ENCODE data around the gene NCAPH2. TPM values are rescaled to one million over a fixed set of nuclear protein-coding genes. Genes with fewer than 3 reads are reported as not detected.

The NCAPH2 gene
- total RNA-seq, 4 donors from 2014 or later, result 51.7 to 155 (median 55.4) TPM

DNA sequence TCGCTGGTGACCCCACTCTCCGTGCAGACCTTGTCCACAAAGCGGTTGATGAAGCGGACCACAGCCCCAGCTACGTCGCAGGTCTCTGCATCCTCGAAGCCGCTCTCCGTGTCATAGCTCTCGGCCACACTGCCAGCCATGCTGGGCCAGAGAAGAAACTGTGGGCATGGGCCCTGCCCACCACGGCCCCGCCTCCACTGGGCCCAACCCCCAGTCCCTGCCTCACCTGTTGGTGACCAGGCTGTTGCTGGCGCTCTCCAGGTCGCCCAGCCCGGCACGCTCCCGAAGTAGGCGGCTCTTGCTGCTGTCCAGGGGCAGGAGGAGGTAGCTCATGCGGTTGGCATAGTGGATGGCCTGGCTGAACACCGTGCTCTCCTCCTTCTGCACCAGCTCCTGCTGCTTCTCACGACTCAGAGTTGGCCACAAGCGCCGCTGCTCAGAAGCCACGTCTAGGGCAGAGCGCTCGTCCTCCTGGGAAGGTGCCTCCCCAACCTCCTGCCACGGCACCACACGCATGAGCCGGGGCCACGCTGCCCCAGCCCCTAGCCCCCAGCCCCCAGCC, 46.0 kb upstream of the NCAPH2 start:
- Histone ChIP-seq H3K27me3 (no peaks in the 10 kb centered on the region), H3K27ac (no peak overlapping the region), H3K36me3 (no peaks in the 10 kb centered on the region), H3K9me3 (no peaks in the 10 kb centered on the region), H3K4me3 (no peak overlapping the region), H3K4me1 (no peaks in the 10 kb centered on the region)
- TF ChIP-seq POLR2A (IDR thresholded peaks at IDR 0.05) (no peak), CTCF (IDR thresholded peaks at IDR 0.05) (no peak)
- no peak for DNase-seq
- intact Hi-C loops (cut with DNase I; ENCODE audit: low total_unique reads), result no loop called here

DNA sequence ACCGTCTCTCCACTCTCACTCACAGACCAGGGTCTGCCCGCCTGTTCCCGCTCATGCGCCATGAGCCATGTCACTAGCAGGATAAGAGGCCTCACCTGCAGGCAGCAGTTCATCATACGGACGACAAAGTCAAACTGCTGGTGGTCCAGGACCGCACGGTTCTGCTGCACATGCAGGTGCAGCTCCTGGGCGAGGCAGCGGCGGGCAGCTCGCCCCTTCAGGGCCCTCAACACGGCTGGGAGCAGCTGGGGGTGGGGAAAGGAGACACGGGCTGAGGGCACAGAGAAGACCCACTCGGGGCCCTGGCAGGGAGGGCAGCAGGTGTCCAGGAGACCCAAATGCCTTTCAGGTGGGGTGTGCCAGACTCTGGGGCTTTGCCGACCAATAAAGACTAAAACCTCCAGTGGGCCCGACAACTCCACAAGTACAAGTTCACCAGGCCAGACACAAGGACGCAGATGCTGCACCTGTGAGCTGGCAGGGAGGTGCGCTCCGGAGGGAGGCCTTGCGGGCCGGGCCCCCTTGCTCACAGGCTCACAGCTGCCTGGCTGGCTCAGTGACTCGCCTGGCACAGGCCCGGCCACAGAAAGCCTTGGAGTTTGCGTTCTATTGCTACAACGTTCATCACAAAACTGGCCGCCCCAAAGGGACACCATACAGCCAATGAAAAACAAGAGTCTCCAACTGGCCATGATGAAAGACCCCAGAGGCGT, 44.7 kb upstream of the NCAPH2 start:
- H3K36me3 ChIP-seq, result no peaks in the 10 kb centered on the region

DNA sequence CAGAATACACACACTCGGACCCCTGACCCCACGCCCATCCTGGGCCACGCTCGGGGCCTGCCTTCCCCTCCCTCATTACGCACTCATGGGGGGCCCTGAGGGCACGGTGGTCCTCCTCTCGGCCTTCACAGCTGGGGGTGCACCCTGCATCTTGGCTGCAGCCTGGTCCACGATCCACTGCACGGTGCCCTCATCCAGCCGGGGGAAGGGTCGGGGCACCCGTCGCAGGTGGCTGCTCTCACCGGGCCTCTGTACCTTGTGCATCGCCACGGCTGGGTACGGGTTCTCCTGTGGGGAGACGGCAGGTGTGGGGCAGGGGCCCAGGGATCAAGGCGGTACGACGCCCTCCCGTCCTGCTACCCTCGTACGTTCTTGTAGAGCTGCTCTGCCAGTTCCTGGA, 43.6 kb upstream of the NCAPH2 start:
- H3K27ac ChIP-seq, result no peak overlapping the region
- TF ChIP-seq CTCF (IDR thresholded peaks at IDR 0.05), result no peak
- TF ChIP-seq POLR2A (IDR thresholded peaks at IDR 0.05), result no peak
- H3K4me3 ChIP-seq, result no peak overlapping the region
- no peaks in the 10 kb centered on the region for H3K36me3 ChIP-seq
- no peaks in the 10 kb centered on the region for H3K27me3 ChIP-seq
- intact Hi-C loops (cut with DNase I; ENCODE audit: low total_unique reads), result no loop called here
- H3K4me1 ChIP-seq, result no peaks in the 10 kb centered on the region
- DNase-seq, result no peak
- no peaks in the 10 kb centered on the region for H3K9me3 ChIP-seq

More for the DNA sequence above, 44.7 kb upstream of the NCAPH2 start:
- no peak for DNase-seq
- intact Hi-C loops (cut with DNase I; ENCODE audit: low total_unique reads), result no loop called here
- Histone ChIP-seq H3K27ac (no peak overlapping the region), H3K9me3 (no peaks in the 10 kb centered on the region), H3K27me3 (no peaks in the 10 kb centered on the region), H3K4me1 (no peaks in the 10 kb centered on the region), H3K4me3 (no peak overlapping the region)
- TF ChIP-seq POLR2A (IDR thresholded peaks at IDR 0.05) (no peak), CTCF (IDR thresholded peaks at IDR 0.05) (no peak)

DNA sequence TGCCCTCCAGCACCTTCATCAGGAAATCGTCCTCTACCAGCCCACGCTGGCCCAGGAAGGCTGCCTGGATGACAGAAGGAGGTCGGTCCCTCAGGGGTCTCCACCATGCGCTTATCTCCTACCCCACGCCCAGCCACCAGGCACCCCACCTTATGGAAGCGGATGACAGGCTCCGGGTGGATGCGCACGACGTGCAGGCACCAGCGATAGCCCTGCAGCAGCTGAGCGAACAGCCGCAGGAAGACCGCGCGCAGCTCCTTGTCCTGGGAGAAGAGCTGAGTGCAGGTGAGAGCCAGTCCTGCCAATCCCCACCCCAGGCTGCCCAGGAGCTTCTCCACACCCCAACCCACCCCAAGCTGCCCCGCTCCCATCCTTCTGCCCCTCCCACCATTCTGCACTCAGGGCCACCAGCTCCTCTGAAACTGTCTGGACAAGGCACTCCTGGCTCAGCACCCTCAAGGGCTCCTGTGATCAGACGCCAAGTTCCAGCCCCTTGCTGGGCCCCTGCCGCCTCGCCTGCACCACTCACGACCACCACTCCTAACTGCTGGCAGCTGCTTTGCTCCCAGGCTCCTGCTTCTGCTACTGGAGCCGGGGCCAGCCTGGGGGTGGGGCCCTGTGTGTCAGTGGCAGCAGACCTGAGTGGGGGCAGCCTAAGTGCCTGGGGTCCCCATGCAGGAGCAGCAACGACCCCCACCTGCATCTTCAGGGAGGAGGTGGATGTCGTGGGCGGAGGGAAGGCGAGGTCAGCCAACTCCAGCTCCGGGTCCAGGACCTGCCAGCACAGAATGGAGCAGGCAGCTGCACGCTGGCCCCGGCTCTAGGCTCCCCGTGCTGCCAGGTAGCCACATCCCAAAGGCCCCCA, 42.7 kb upstream of the NCAPH2 start:
- peaks cover 0 to 8% of the 10 kb centered on the region in 2 donors for H3K4me1 ChIP-seq
- no peaks in the 10 kb centered on the region for H3K27me3 ChIP-seq
- no peak overlapping the region for H3K4me3 ChIP-seq
- intact Hi-C loops (cut with DNase I; ENCODE audit: low total_unique reads), result no loop called here
- TF ChIP-seq POLR2A (IDR thresholded peaks at IDR 0.05) (no peak), CTCF (IDR thresholded peaks at IDR 0.05) (no peak)
- H3K27ac ChIP-seq, result no peak overlapping the region
- no peak for DNase-seq
- no peaks in the 10 kb centered on the region for H3K36me3 ChIP-seq
- H3K9me3 ChIP-seq, result no peaks in the 10 kb centered on the region

GRCh38 chr22:50467341-50467740, 40.7 kb upstream of the NCAPH2 start:
- H3K36me3 ChIP-seq, result no peaks in the 10 kb centered on the region
- H3K27me3 ChIP-seq, result no peaks in the 10 kb centered on the region
- H3K4me1 ChIP-seq, result peaks cover 0 to 10% of the 10 kb centered on the region in 2 donors
- intact Hi-C loops (cut with DNase I; ENCODE audit: low total_unique reads), result no loop called here
- no peak overlapping the region for H3K4me3 ChIP-seq
- DNase-seq, result no peak
- no peak overlapping the region for H3K27ac ChIP-seq
- no peak for TF ChIP-seq POLR2A (IDR thresholded peaks at IDR 0.05)
- H3K9me3 ChIP-seq, result no peaks in the 10 kb centered on the region

All from uterus (tissue), 4 donors.